ENCODE data around the gene C17orf50.
"Not testable (repeated sequence)": the region's sequence is repeated elsewhere in the genome, so short reads cannot be mapped to it uniquely, and the experiment has no call there.

C17orf50 gene

DNA sequence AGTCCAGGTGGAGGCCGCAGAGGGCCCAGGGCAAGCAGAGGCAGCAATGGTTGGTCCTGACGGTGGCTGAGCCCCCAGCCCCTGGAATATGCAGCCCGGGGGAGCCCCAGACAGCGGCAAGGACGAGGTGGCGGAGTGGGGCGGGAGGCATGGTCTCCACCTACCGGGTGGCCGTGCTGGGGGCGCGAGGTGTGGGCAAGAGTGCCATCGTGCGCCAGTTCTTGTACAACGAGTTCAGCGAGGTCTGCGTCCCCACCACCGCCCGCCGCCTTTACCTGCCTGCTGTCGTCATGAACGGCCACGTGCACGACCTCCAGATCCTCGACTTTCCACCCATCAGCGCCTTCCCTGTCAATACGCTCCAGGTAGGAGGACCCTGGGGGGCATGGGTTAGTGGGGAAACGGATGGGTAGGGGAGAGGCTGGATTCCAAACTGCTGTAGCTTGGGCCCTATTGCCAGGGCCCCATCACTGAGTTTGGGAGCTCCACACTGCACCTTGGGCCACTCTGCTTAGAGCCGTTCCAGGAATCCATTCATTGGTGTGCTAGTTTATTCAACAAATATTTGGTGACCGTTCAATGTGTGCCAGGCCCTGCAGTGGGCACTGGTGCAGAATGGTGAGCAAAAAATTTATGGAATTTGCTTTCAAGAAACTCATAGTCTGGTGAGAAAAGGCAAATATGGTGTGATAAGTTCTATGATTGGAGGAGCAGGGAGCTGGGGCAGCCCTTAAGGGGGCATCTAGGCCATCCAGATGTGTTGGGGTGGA is 25.5 kb upstream of the C17orf50 start:
- DNase-seq, result no peak

GRCh38 chr17:35736236-35736635 is 24.5 kb upstream of the C17orf50 start:
- DNase-seq, result no peak

DNA sequence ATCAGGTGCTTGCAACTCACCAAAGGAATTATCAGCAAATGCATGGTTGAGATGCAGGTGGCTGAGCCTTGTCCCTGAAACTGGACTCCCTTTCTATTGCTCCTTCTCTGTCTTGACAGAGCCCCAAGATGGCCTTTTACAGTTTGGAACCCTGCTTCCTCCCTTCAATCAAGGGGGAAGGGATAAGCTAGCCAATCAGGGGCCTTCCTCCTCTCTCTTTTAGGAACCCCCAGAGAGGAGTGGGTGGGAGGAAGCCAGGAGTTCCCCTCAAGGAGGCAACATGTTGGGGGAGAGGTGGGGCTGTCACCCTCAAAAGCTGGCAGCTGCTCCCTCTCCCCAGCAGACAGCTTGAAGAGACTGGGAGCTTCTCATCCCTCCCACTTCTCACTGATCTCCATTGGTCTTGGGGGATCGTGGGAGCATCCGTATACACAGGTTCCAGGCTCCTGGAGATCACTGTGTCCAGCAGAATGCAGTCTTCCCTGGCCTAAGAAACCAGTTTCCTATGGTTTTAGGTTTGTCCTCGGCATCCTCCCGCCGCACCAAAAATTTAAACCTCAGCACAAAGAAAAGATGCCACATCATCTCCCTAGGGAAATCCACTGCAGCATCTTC is 22.1 kb upstream of the C17orf50 start:
- DNase-seq, result no peak

DNA sequence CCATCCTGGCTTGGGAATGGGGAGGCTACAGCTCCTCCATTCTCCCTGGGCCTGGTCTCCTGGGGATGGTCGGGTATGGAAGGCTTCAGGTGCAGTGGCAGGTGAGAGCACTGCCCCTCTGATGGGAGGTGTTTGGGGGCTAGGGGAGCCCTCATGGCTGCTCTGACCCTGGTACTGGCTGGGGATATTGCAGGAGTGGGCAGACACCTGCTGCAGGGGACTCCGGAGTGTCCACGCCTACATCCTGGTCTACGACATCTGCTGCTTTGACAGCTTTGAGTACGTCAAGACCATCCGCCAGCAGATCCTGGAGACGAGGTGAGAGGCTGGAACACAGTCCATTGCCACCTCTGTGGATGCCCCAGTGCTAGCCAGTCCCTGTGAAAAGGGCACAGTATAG is 20.5 kb upstream of the C17orf50 start:
- DNase-seq, result no peak

DNA sequence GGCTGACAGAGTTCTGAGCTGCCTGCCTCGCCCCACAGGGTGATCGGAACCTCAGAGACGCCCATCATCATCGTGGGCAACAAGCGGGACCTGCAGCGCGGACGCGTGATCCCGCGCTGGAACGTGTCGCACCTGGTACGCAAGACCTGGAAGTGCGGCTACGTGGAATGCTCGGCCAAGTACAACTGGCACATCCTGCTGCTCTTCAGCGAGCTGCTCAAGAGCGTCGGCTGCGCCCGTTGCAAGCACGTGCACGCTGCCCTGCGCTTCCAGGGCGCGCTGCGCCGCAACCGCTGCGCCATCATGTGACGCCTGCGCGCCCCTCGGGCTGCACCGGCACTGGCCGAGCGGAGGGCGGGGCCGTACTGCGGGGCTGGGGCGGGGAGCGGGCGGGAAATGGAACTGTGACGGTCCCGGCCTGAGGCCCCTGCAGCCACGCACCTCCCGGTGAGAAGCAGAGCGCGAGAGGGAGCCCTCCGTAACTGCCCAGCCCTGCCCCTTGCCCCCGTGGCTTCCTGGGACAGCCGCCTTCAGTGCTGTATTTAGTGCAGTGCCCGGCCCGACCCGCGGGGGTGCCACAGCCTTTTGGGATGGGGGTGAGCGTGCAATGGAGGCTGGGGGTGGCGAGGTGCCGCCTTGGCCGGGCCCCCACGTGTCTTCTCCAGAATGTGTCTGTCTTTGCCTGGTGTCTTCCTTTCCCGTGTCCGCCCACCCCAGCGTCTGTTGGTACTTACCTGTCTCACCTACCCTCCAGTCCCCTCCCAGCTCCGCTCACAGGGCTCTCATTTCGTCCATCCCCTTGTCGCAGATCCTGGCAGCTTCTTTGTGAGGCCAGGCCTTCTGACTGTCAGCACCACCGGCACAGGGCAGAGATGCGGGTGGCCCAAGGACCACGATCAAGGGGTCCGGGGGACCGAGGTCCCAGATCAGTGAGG is 19.4 kb upstream of the C17orf50 start:
- DNase-seq, result no peak

GRCh38 chr17:35742496-35742895 is 18.2 kb upstream of the C17orf50 start:
- no peak for DNase-seq

DNA sequence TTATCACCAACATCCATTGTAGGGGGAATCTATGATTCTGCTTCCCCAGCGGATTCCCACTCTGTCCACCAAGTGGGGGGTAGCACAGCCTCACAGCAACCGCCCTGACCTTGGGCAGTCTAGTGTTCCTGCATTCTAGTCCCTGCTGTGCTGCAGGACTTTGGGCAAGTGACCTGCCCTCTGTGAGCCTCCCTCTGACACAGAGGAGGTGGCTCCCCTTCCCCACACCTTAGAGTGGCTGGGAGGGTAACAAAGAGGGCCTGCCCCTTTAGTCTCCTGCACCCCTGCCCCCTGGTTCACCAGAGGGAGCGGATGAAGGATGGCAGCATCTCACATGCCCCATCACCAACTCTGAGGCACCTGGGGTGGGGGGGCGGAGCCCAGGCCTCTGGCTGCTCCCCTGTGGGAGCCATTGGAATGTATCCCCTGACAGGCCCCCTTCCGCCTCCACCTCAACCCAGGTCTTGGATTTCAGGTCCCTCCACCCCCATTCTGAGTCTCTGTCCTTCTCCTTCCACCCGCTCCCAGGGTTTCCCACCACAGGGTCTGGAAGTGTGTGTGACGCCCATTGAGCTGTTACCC is 17.7 kb upstream of the C17orf50 start:
- no peak for DNase-seq

DNA sequence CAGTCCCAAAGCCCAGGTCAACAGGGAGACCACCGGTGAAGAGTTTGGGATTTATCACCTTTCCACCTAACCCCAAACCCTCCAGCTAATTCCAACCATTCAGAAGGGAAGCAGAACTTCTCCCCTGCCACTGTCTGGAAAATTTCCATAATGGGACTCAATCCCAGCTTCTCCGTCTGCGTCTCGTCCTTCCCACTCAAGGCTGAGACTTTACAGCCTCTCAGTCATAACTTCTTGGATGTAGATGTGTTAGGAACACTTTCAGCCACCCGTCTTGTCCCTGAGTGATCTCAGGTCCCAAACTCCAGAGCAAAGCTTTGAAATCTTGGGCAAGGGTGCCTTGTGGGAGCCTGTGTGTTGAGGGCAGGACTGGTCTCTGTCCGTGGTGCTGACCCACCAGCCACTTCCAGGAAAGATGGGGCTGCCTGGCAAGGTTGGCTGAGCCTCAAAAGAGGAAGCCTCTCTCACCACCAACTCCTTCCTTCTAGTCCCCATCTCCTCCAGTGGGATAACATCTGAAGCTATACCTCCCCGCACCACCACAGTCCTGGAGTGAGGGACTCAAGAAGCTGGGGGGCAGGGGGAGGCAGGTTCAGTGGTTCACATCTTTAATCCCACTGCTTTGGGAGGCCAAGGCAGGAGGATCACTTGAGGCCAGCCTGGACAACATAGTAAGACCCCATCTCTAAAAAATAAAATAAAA is 16.9 kb upstream of the C17orf50 start:
- DNase-seq, result no peak

- no peak for DNase-seq
These were observed 15.9 kb upstream of the C17orf50 start for GRCh38 chr17:35744830-35745229.

GRCh38 chr17:35745246-35745645 is 15.4 kb upstream of the C17orf50 start:
- DNase-seq, result no peak

DNA sequence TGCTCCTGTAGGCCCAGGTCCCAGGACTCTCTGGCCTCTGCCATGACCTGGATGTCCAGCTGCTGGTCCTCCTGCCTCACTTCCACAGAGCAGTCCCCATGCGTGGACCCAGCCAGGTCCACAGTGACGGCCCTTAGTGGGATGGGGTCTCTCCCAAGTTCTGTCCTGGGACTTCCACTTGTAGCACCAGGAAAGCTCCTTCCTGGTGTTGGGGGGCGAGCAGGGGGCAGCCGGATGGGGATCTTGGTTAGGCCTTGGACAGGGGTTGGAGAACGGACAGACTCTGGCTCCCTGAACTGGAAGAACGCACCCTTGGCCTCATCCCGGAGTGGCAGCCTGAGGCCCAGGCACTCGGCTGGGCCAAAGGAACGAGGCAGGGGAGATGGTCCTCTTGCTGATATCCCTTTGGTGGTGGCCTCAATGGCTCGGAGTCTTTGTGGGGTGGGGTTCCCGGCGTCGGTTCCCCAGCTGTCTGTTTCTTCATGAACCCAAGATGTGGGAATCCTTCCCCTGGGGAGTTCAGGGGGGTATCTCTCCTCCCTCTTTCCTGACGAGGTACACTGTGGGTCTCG is 14.9 kb upstream of the C17orf50 start:
- no peak for DNase-seq

- DNase-seq, result peak; percentile 14
These were observed 13.1 kb upstream of the C17orf50 start for GRCh38 chr17:35747540-35748017.

DNA sequence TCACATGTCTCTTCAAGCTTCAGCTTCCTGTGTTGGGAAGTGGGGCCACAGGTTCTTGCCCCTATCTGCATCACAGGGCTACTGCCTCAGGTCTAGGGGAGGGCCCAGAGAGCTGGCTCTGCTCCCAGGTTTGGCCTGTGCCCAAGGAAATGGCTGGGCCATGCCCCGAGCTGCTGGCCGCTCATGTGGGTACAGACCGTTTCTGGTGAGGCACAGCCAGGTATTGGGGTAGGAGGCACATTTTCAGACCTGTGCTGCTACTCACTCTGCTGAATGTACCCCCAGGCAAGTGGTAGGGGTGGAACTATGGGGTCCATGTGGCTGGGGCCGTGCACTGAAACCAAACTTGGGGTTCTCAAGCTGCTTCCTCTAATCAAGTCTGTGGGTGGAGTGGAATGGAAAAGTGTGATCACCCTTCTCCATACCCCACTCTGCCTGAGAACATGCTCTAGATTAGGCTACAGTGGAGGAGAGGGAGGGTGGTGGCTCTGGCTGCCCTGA is 12.3 kb upstream of the C17orf50 start:
- DNase-seq, result no peak

DNA sequence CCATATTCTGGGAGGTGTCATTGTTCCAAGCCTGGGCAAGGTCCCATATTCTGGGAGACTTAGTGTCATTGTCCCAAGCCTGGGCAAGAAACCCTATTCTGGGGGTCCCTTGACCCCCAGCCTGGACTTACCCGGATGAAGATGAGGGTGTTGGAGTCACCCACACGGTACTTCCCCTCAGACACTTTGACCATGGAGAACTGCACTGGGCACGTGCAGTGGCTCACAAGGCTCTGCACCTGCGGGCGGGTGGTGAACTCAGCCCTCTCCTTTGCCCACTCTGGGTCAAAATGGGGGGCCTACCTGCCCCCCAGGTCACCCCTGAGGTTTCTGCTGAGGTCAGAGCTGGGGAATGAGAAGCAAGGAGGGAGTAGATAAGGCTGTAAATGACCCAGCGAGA is 11.7 kb upstream of the C17orf50 start:
- DNase-seq, result no peak

GRCh38 chr17:35749560-35750412 is 10.9 kb upstream of the C17orf50 start:
- no peak for DNase-seq

DNA sequence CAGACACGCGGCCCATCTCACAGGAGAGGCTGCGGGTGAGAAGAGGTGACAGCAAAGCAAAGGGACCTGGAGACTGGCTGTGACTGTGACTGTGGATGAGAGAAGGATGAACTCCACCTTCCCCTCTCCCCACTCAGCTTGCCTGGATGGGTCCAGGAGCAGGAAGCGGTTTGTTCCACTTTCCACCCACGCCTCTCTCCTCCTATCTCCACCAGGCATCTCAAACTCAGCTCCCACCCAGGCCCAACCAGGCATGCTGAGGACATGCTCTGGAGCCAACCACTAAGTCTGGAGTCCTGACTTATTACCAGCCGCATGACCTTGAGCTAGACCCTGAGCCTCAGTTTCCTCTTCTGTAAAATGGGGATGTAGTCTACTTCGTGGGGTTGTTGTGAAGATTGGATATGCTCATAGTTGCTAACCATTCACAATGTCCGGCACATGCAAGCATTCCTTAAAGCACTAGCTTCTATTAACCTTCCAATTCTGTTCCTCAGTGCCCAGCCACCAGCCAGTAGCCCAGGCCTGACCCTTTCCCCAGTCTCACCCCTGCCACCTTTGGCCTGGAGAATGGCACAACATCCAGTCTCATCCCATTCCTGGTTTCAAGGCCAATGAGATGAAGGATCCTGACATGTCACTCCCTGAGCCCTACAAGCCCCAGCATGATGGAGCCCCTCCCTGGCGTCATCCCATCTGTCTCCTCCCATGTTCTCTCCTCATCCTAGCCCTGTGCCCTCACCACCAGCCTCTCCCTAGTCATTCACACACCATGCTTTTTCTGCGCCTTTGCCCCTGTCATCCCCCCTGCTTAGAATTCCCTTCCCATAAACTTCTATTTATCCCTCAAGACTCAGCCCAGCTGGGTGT is 9.9 kb upstream of the C17orf50 start:
- no peak for DNase-seq

- not testable (repeated sequence) for DNase-seq
These were observed 9.1 kb upstream of the C17orf50 start for GRCh38 chr17:35751541-35751940.

DNA sequence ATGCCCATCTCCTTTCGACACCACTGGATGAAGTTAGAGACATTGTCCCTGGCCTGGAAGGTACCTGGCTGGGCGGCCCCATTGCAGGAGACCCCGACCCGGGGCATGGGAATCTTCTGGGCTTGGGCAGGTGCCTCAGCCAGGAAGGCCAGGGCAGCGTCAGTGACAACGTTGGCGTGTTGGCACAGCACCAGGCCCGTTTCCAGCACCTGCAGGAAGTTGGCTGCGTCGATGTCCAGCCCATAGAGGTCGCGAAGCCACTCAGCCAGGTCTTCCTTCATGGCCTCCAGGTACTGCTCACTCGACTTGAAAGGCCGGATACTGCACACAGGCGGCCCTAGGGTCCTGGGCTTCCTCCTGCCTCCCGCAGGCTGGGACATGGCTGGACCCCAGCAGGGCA is 8.2 kb upstream of the C17orf50 start:
- no peak for DNase-seq

DNA sequence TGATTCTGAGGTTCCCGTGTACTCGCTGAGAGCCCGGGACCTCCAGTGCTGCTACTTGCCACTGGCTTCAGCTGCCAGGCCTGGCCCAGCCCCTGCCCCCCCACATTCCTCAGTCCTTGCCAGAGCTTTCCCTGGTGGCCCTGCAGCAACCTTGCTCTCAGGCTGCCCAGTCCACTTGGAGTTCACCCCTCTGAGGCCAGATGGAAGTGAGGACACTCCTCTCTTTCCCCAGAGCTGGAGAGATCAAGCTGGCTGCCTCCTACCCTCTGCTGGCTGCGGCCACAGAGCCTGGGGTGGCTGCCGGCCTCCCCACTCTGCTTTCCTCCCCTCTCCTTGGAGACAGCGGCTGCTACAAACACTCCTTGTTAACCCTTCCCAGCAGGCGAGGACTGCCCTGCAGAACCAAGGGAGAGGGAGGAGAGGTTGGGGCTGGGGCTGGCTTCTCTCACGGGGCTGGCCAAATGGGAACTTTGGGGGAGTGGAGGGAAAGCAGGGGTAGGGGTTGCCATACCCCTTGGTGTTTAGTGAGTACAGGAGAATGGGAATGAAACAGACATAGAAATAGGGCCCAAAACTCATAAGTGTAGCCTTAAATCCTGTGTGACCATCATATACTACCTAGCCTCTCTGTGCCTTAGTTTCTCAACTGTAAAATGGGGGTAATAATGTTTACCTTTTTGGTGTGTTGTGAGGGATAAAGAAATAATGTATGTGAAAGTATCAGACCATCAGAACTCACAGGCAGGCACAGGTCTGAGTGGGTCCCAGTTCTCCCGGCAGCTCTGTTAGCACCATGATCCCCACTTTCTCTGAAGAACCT is 7.5 kb upstream of the C17orf50 start, which contains the start of gene GAS2L2:
Gene GAS2L2, minus strand, starts transcription at position 295 of the 820 bp plus-strand sequence. CDS start 389 bp downstream, outside the sequence.
- DNase-seq, result no peak

Measured in NCI-H446 treated with DMSO at 0.1 percent for 48 hours (cell line).